NOMO-1 treated with dmso at 0.1 percent for 144 hours (cell line): ENCODE results near the gene TRPV3.

Experiments used
- DNase-seq: peaks from one replicate; lab custom pipeline; 2025; ENCODE audit not compliant: unreplicated experiment; lab: John Stamatoyannopoulos, UW

TRPV3 gene

GRCh38 chr17:3547628-3548027, 10.0 kb downstream of the TRPV3 start:
- DNase-seq: no peak

GRCh38 chr17:3546997-3547396, 10.6 kb downstream of the TRPV3 start:
- no peak for DNase-seq

GRCh38 chr17:3546521-3546920, 11.1 kb downstream of the TRPV3 start:
- DNase-seq: no peak

GRCh38 chr17:3545151-3545550, 12.5 kb downstream of the TRPV3 start:
- DNase-seq: no peak

GRCh38 chr17:3544365-3544764, 13.2 kb downstream of the TRPV3 start:
- DNase-seq: no peak

- no peak for DNase-seq
These were observed 14.2 kb downstream of the TRPV3 start for GRCh38 chr17:3543453-3543852.

- DNase-seq: no peak
These were observed 15.1 kb downstream of the TRPV3 start for GRCh38 chr17:3542410-3543088.

- DNase-seq: no peak
These were observed 17.6 kb downstream of the TRPV3 start for GRCh38 chr17:3539881-3540540.

GRCh38 chr17:3536716-3537115, 20.9 kb downstream of the TRPV3 start:
- no peak for DNase-seq

- DNase-seq: peak; percentile 7
These were observed 22.2 kb downstream of the TRPV3 start for GRCh38 chr17:3535253-3535995.

- DNase-seq: no peak
These were observed 22.7 kb downstream of the TRPV3 start for GRCh38 chr17:3534881-3535252.

- DNase-seq: no peak
These were observed 23.9 kb downstream of the TRPV3 start for GRCh38 chr17:3533752-3534151.

- DNase-seq: no peak
These were observed 24.8 kb downstream of the TRPV3 start for GRCh38 chr17:3532859-3533142.

GRCh38 chr17:3532106-3532858, 25.3 kb downstream of the TRPV3 start:
- DNase-seq: no peak

GRCh38 chr17:3531266-3532101, 26.1 kb downstream of the TRPV3 start:
- DNase-seq: no peak

- DNase-seq: no peak
These were observed 27.5 kb downstream of the TRPV3 start for GRCh38 chr17:3529817-3530741.

- DNase-seq: no peak
These were observed 28.6 kb downstream of the TRPV3 start for GRCh38 chr17:3528880-3529511.

- DNase-seq: no peak
These were observed 29.2 kb downstream of the TRPV3 start for GRCh38 chr17:3528403-3528851.

GRCh38 chr17:3527896-3528295, 29.7 kb downstream of the TRPV3 start:
- DNase-seq: no peak
